ENCODE measurements around the gene CCPG1.

The CCPG1 gene

DNA sequence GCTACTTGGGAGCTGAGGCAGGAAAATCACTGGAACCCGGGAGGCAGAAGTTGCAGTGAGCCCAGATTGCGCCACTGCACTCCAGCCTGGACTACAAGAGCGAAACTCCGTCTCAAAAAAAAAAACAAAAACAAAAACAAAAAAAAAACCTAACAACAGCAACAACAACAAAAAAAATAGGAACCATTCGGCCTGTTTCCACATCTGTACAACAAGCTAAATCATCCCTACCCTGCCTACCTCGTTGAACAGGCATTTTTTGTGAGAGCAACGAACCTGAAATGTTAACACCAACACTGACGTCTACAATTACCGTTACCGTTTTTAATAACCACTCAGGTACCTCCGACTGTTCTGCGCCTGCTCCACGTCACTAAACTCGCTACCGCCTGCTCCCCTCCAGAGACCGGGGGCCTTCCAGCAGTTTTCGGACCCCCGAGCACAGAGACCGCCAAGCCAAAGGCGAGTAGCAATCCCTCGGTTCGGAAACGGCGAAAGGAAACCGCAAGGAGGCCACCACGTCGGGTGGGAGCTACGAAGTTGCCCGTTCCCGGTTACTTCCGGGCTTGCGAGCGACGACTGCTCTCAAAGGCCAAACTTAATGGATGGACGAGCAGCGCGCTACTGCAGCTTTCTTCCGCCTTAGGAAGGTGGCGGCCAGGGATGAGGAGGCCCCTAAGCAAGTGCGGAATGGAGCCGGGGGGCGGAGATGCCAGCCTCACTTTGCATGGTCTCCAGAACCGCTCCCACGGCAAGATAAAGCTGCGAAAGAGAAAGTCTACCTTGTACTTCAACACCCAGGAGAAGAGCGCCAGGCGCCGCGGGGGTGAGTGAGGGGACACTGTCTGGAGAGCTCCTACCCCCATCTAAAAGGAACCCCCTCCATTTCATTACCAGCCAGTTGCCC lies 89.3 kb downstream of the CCPG1 start, which contains the start of the genes PIGB and PIGBOS1:
Gene PIGB, plus strand, starts transcription at position 635 of the 907 bp plus-strand sequence. Its CDS starts 29 bp downstream, at position 664.
Gene PIGBOS1, minus strand, starts transcription at position 536 of the 907 bp plus-strand sequence. CDS start 1,331 bp downstream, outside the sequence.
- peak; percentile 33 for DNase-seq
